HG03342 (cell line): ENCODE results near the gene BMPR1A.

Source experiments
- ATAC-seq: cut with Tn5 transposase; IDR thresholded peaks from one replicate; pipeline ENCODE4 v1.9.1; 2021; ENCODE audit warnings: mild to moderate bottlenecking, moderate library complexity; ENCODE audit not compliant: unreplicated experiment

The BMPR1A gene

GRCh38 chr10:86758189-86759072 is 2.0 kb downstream of the BMPR1A start:
- no peak for ATAC-seq

- no peak for ATAC-seq
Measured at GRCh38 chr10:86759073-86759672, 2.8 kb downstream of the BMPR1A start.

GRCh38 chr10:86763404-86763803 is 7.0 kb downstream of the BMPR1A start:
- no peak for ATAC-seq

- ATAC-seq: no peak
Measured at GRCh38 chr10:86765548-86765947, 9.1 kb downstream of the BMPR1A start.

GRCh38 chr10:86768412-86769062 is 12.1 kb downstream of the BMPR1A start:
- ATAC-seq: no peak

- no peak for ATAC-seq
Measured at GRCh38 chr10:86769991-86770390, 13.6 kb downstream of the BMPR1A start.

GRCh38 chr10:86770412-86770960 is 14.1 kb downstream of the BMPR1A start:
- no peak for ATAC-seq

- ATAC-seq: no peak
Measured at GRCh38 chr10:86773498-86773897, 17.1 kb downstream of the BMPR1A start.

- no peak for ATAC-seq
Measured at GRCh38 chr10:86775056-86775869, 18.8 kb downstream of the BMPR1A start.

- ATAC-seq: no peak
Measured at GRCh38 chr10:86775870-86776180, 19.4 kb downstream of the BMPR1A start.

- ATAC-seq: no peak
Measured at GRCh38 chr10:86779220-86780017, 23.0 kb downstream of the BMPR1A start.

GRCh38 chr10:86782701-86783418 is 26.4 kb downstream of the BMPR1A start:
- ATAC-seq: no peak

- no peak for ATAC-seq
Measured at GRCh38 chr10:86785037-86785436, 28.6 kb downstream of the BMPR1A start.

- no peak for ATAC-seq
Measured at GRCh38 chr10:86785968-86786367, 29.5 kb downstream of the BMPR1A start.

GRCh38 chr10:86786368-86786767 is 29.9 kb downstream of the BMPR1A start:
- no peak for ATAC-seq

GRCh38 chr10:86790394-86790793 is 34.0 kb downstream of the BMPR1A start:
- no peak for ATAC-seq

GRCh38 chr10:86792461-86793167 is 36.2 kb downstream of the BMPR1A start:
- no peak for ATAC-seq

- ATAC-seq: no peak
Measured at GRCh38 chr10:86793696-86794095, 37.3 kb downstream of the BMPR1A start.

GRCh38 chr10:86795353-86795752 is 38.9 kb downstream of the BMPR1A start:
- ATAC-seq: no peak
